ENCODE data around the gene PAPSS1. TPM values are rescaled to one million over a fixed set of nuclear protein-coding genes. Genes with fewer than 3 reads are reported as not detected.

Gene PAPSS1
- total and polyA plus RNA-seq, 2 donors (not counting 1 experiment from before 2014, with no cell fraction given), result 59.9 to 70.3 TPM

DNA sequence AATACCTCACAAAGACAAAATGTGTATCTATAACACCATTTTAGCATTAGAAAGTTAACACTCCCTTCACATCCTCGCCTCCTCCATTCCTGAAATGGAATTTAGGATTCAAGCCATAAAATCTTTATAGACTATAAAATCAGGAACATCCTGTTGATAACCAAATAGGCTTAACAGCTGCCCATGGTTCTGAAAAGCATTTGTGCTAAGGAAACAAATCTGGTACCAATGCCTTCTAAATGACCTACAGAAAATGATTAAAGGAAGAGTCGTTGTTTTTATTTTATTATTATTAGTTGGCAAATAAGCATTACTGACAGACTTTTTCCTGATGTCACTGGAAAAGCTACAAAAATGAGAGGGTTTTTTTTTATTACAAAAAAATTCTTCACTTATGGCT lies 79.8 kb downstream of the PAPSS1 start:
- Histone ChIP-seq H3K79me2 (ENCODE audit: control insufficient read depth, insufficient read depth, low read length) (no peaks in the 10 kb centered on the region), H3K4me3 (replicated peaks in 1 of 4; ENCODE audit: control extremely low read depth in 1 of 4, insufficient read depth in 1 of 4, low read depth in 3 of 4, low read length in 4 of 4) (no peak overlapping the region), H4K20me1 (ENCODE audit: control insufficient read depth, extremely low read depth, insufficient read depth, low read length) (no peaks in the 10 kb centered on the region), H3K9ac (ENCODE audit: insufficient read depth, low read length) (no peak overlapping the region), H3K4me2 (ENCODE audit: extremely low read depth, insufficient read depth, low read length) (no peak overlapping the region), H3K4me1 (ENCODE audit: control insufficient read depth, extremely low read depth, insufficient read depth, low read length) (no peaks in the 10 kb centered on the region), H3K9me3 (ENCODE audit: control insufficient read depth, insufficient read depth, low read depth, low read length) (no peaks in the 10 kb centered on the region), H3K36me3 (ENCODE audit: control insufficient read depth, insufficient read depth, low read length) (peaks cover 2% of the 10 kb centered on the region), H2AFZ (ENCODE audit: low read length) (no peak overlapping the region), H3K27me3 (ENCODE audit: control insufficient read depth, insufficient read depth, low read length) (no peaks in the 10 kb centered on the region), H3K27ac (ENCODE audit: insufficient read depth, low read length) (no peak overlapping the region)
- no peak for DNase-seq (ENCODE audit: low read depth in 2 of 2)
- TF ChIP-seq EZH2 (IDR thresholded peaks at IDR 0.05; ENCODE audit: low read length, missing control alignments), result no peak
- TF ChIP-seq, protein P1, sequence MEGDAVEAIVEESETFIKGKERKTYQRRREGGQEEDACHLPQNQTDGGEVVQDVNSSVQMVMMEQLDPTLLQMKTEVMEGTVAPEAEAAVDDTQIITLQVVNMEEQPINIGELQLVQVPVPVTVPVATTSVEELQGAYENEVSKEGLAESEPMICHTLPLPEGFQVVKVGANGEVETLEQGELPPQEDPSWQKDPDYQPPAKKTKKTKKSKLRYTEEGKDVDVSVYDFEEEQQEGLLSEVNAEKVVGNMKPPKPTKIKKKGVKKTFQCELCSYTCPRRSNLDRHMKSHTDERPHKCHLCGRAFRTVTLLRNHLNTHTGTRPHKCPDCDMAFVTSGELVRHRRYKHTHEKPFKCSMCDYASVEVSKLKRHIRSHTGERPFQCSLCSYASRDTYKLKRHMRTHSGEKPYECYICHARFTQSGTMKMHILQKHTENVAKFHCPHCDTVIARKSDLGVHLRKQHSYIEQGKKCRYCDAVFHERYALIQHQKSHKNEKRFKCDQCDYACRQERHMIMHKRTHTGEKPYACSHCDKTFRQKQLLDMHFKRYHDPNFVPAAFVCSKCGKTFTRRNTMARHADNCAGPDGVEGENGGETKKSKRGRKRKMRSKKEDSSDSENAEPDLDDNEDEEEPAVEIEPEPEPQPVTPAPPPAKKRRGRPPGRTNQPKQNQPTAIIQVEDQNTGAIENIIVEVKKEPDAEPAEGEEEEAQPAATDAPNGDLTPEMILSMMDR (conservative IDR thresholded peaks at IDR 0.05 in 1 of 2, IDR thresholded peaks at IDR 0.05 in 1 of 2; ENCODE audit: low read depth in 1 of 2, low read length in 2 of 2), result no peak

DNA sequence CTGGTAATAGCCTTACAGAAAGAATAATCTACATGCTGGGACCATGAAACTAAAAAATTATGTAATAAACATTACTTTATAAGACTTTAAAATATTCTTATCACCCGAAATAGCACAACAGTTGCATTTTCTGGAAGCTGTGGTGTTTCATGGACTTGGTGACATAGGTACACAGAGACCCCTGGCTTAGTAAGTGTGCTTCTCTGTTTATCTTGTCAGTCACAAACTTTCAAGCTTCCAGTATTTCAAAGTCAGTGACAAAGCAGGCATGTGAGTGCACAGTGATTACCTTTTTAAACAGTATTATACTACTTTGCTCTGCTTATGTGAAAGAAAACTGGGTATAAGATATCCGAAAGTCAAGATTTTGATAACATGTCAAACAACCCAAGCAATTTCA lies 84.3 kb downstream of the PAPSS1 start:
- H3K9me3 ChIP-seq (ENCODE audit: control insufficient read depth, insufficient read depth, low read depth, low read length), result no peaks in the 10 kb centered on the region
- no peaks in the 10 kb centered on the region for H3K79me2 ChIP-seq (ENCODE audit: control insufficient read depth, insufficient read depth, low read length)
- H4K20me1 ChIP-seq (ENCODE audit: control insufficient read depth, extremely low read depth, insufficient read depth, low read length), result no peaks in the 10 kb centered on the region
- no peak overlapping the region for H3K27ac ChIP-seq (ENCODE audit: insufficient read depth, low read length)
- no peaks in the 10 kb centered on the region for H3K36me3 ChIP-seq (ENCODE audit: control insufficient read depth, insufficient read depth, low read length)
- no peak overlapping the region for H3K4me2 ChIP-seq (ENCODE audit: extremely low read depth, insufficient read depth, low read length)
- TF ChIP-seq EZH2 (IDR thresholded peaks at IDR 0.05; ENCODE audit: low read length, missing control alignments), result no peak
- TF ChIP-seq, protein P1 (conservative IDR thresholded peaks at IDR 0.05 in 1 of 2, IDR thresholded peaks at IDR 0.05 in 1 of 2; ENCODE audit: low read depth in 1 of 2, low read length in 2 of 2), result no peak
- no peak overlapping the region for H3K4me3 ChIP-seq (replicated peaks in 1 of 4; ENCODE audit: control extremely low read depth in 1 of 4, insufficient read depth in 1 of 4, low read depth in 3 of 4, low read length in 4 of 4)
- DNase-seq (ENCODE audit: low read depth in 2 of 2), result no peak
- H3K9ac ChIP-seq (ENCODE audit: insufficient read depth, low read length), result no peak overlapping the region
- no peaks in the 10 kb centered on the region for H3K4me1 ChIP-seq (ENCODE audit: control insufficient read depth, extremely low read depth, insufficient read depth, low read length)
- H2AFZ ChIP-seq (ENCODE audit: low read length), result no peak overlapping the region
- H3K27me3 ChIP-seq (ENCODE audit: control insufficient read depth, insufficient read depth, low read length), result no peaks in the 10 kb centered on the region

DNA sequence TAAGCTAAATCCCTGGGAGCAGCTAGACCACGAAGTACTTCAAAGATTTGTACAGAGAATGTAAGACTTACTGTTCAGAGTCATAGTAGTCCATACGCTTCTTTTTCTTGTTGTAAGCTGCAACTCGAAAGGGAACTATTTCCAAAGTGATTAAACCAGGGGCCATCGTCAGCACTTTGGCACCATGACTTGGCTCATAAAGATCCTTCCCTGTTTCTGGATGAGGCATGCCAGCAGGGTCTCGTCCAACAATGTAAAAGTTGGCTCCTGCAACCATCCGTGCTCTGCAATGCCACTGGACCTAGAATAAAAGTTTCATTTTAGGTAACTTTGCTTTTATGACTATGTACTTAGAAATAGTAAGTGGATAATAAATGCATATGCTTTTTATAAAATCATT lies 88.5 kb downstream of the PAPSS1 start:
- Histone ChIP-seq H3K9ac (ENCODE audit: insufficient read depth, low read length) (no peak overlapping the region), H3K36me3 (ENCODE audit: control insufficient read depth, insufficient read depth, low read length) (no peaks in the 10 kb centered on the region), H3K27me3 (ENCODE audit: control insufficient read depth, insufficient read depth, low read length) (no peaks in the 10 kb centered on the region), H3K4me2 (ENCODE audit: extremely low read depth, insufficient read depth, low read length) (no peak overlapping the region), H3K4me1 (ENCODE audit: control insufficient read depth, extremely low read depth, insufficient read depth, low read length) (no peaks in the 10 kb centered on the region), H3K27ac (ENCODE audit: insufficient read depth, low read length) (no peak overlapping the region), H3K9me3 (ENCODE audit: control insufficient read depth, insufficient read depth, low read depth, low read length) (no peaks in the 10 kb centered on the region), H3K79me2 (ENCODE audit: control insufficient read depth, insufficient read depth, low read length) (no peaks in the 10 kb centered on the region), H2AFZ (ENCODE audit: low read length) (no peak overlapping the region), H4K20me1 (ENCODE audit: control insufficient read depth, extremely low read depth, insufficient read depth, low read length) (no peaks in the 10 kb centered on the region), H3K4me3 (replicated peaks in 1 of 4; ENCODE audit: control extremely low read depth in 1 of 4, insufficient read depth in 1 of 4, low read depth in 3 of 4, low read length in 4 of 4) (no peak overlapping the region)
- TF ChIP-seq, protein P1 (conservative IDR thresholded peaks at IDR 0.05 in 1 of 2, IDR thresholded peaks at IDR 0.05 in 1 of 2; ENCODE audit: low read depth in 1 of 2, low read length in 2 of 2), result no peak
- no peak for TF ChIP-seq EZH2 (IDR thresholded peaks at IDR 0.05; ENCODE audit: low read length, missing control alignments)
- DNase-seq (ENCODE audit: low read depth in 2 of 2), result peak; percentile 2 to 8

Measured in fibroblast of lung (primary cell).